Jurkat, Clone E6-1 (cell line): ENCODE results near the gene PKD1L1.

Experiments used
- DNase-seq: peaks from one replicate; pipeline ENCODE4 v3.0.0-alpha.2; 2011; ENCODE audit warnings: low read depth, low spot score
- H3K4me3 ChIP-seq: 2 replicates; pipeline ENCODE4 v1.5.1; 2011; ENCODE audit warnings: mild to moderate bottlenecking, low read length, control low read depth, moderate library complexity

Gene PKD1L1

GRCh38 chr7:47787249-47788069, 160.8 kb downstream of the PKD1L1 start:
- no peak overlapping the region for H3K4me3 ChIP-seq

GRCh38 chr7:47786557-47787248, 161.6 kb downstream of the PKD1L1 start:
- no peak for DNase-seq
- no peak overlapping the region for H3K4me3 ChIP-seq

More at GRCh38 chr7:47787249-47788069, 160.8 kb downstream of the PKD1L1 start:
- no peak for DNase-seq

GRCh38 chr7:47785923-47786556, 162.2 kb downstream of the PKD1L1 start:
- DNase-seq: no peak
- H3K4me3 ChIP-seq: no peak overlapping the region

- no peak overlapping the region for H3K4me3 ChIP-seq
- DNase-seq: no peak
Measured at GRCh38 chr7:47783456-47784223, 164.6 kb downstream of the PKD1L1 start.

DNA sequence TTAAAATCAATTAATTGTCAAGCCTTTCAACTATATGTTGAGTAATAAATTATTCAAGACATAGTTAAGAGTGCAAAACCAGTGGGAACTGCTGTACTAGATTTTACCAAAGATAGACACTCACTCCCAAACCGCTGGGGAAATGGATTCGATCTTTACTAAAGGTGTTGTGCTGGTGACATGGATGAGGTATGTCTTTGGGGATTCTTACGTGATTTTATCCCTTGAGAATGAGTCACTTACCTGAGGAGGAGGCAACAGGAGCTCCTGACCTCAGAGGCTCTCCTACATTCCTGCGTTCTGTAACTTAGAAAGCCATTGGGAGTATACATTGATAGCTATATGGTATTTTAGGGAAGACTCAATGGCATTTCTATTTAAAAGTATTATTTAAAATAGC, 165.5 kb downstream of the PKD1L1 start:
- no peak overlapping the region for H3K4me3 ChIP-seq
- DNase-seq: no peak

GRCh38 chr7:47782022-47782421, 166.2 kb downstream of the PKD1L1 start:
- DNase-seq: no peak
- H3K4me3 ChIP-seq: no peak overlapping the region

- no peak overlapping the region for H3K4me3 ChIP-seq
- DNase-seq: no peak
Measured at GRCh38 chr7:47780555-47780954, 167.7 kb downstream of the PKD1L1 start.

DNA sequence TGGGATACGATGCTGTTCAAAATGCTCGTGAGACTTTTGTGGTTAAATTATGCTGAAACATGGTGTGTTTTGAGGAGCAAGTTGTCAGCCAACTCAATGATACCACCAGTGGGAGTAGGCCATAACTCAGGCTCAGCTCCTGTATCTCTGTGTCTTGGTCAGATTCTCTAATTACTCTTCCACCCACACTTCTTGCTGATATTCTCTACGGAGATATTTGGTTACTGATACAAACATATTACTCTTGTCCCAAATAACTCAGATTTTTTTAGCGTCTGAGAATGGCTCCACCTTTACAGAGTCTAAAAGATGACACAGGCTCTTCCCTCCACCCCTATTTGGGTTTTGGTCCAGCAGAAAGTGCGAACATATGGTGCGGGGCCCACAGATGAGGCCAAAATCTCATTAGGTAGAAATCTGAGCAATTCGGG, 168.9 kb downstream of the PKD1L1 start:
- DNase-seq: no peak
- no peak overlapping the region for H3K4me3 ChIP-seq

GRCh38 chr7:47778153-47778661, 170.1 kb downstream of the PKD1L1 start:
- DNase-seq: no peak

GRCh38 chr7:47777531-47778152, 170.6 kb downstream of the PKD1L1 start:
- no peak overlapping the region for H3K4me3 ChIP-seq
- DNase-seq: no peak

More at GRCh38 chr7:47778153-47778661, 170.1 kb downstream of the PKD1L1 start:
- H3K4me3 ChIP-seq: no peak overlapping the region

GRCh38 chr7:47776335-47776734, 171.9 kb downstream of the PKD1L1 start:
- DNase-seq: no peak
- no peak overlapping the region for H3K4me3 ChIP-seq

DNA sequence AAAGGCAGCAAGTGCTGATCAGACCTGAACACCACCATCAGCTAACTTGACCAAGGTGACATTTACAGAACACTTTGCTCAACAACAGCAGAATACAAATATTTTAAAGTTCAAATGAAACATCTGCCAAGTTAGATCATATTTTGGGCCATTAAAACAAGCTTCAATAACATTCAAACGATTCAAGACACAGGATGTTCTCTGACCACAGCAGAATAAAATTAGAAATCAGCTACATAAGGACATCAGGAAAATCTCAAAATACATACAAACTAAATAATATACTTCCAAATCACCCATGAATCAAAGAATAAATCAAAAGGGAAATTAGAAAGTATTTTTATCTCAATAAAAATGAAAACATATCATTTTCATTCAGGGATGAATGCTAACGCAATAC, 173.0 kb downstream of the PKD1L1 start:
- no peak overlapping the region for H3K4me3 ChIP-seq
- no peak for DNase-seq

DNA sequence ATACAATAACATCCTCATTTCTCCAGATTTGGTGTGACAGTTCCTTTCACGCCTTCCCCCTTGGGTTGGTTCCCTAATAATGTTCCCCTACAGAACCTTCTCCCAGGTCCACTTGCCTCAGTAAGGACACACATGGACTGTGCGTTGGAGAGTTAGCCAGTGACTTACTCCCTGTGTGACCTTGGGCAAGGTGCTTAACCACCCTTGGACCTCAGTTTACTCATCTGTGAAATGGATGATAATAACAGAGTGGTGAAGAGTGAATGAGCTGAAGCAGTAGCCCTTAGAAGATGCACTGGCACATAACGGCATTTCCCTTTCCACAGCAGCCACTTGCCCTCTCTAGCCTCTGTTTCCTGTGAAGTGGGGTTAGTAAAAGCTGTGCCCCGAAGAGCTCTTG, 175.8 kb downstream of the PKD1L1 start:
- no peak overlapping the region for H3K4me3 ChIP-seq
- no peak for DNase-seq

GRCh38 chr7:47771990-47772360, 176.3 kb downstream of the PKD1L1 start:
- no peak for DNase-seq

GRCh38 chr7:47771336-47771989, 176.8 kb downstream of the PKD1L1 start:
- H3K4me3 ChIP-seq: no peak overlapping the region
- no peak for DNase-seq

More at GRCh38 chr7:47771990-47772360, 176.3 kb downstream of the PKD1L1 start:
- H3K4me3 ChIP-seq: no peak overlapping the region

- no peak overlapping the region for H3K4me3 ChIP-seq
- DNase-seq: no peak
Measured at GRCh38 chr7:47766126-47766525, 182.1 kb downstream of the PKD1L1 start.

- H3K4me3 ChIP-seq: no peak overlapping the region
- DNase-seq: no peak
Measured at GRCh38 chr7:47765373-47765979, 182.8 kb downstream of the PKD1L1 start.

DNA sequence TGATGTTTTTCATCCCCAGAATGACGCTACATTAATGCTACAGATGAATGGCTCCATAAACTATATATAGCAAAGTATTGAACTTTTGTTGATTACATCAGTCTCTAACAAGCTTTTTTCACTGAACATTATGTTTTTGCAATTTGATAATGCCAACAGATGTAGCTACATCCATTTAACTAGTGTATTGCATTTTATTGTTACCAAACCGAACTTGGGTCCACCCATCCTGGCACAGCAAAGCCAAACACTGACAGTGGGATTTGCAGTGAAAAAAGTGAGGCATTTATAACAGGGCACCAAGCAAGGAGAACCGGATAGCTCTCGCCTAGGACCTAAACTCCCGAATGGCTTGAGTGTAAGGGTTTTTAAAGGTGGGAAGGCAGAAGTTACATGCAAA, 183.5 kb downstream of the PKD1L1 start:
- H3K4me3 ChIP-seq: no peak overlapping the region
- no peak for DNase-seq
